Heart left ventricle (tissue), 16 donors: ENCODE results near the gene ZNF853. TPM values are rescaled to one million over a fixed set of nuclear protein-coding genes. Genes with fewer than 3 reads are reported as not detected.

Source experiments
- ATAC-seq, 4 donors: fragments of 200-7000 bp; cut with Tn5 transposase; one replicate each; pipeline ENCODE4 v1.9.1; 2020 to 2022; ENCODE audit warnings: moderate library complexity in 4 of 4, mild to moderate bottlenecking in 3 of 4, moderate number of reproducible peaks in 1 of 4
- DNase-seq, 5 donors: peaks; one replicate each; pipeline ENCODE4 v3.0.0-alpha.2; 2020
- H3K27ac ChIP-seq, 12 donors: fragments of 200-600 bp; sonication (generic) in 4 of 12; one replicate each; pipeline versions ENCODE4 v1.5.0 to v1.8.0; 2016 to 2022; ENCODE audit warnings: mild to moderate bottlenecking in 2 of 12
- H3K27me3 ChIP-seq, 9 donors: fragments of 200-600 bp; sonication (generic) in 2 of 9; one replicate each; pipeline versions ENCODE4 v1.5.1 to v1.8.0; 2016 to 2022; ENCODE audit warnings: mild to moderate bottlenecking in 3 of 9
- H3K36me3 ChIP-seq, 9 donors: fragments of 200-600 bp; sonication (generic) in 2 of 9; one replicate each; pipeline versions ENCODE4 v1.5.0 to v1.8.0; 2018 to 2022; ENCODE audit warnings: mild to moderate bottlenecking in 2 of 9
- H3K4me1 ChIP-seq, 12 donors: fragments of 200-600 bp; sonication (generic) in 4 of 12; one replicate each; pipeline versions ENCODE4 v1.5.0 to v1.8.0; 2016 to 2022; ENCODE audit warnings: mild to moderate bottlenecking in 3 of 12
- H3K4me3 ChIP-seq, 12 donors: fragments of 200-600 bp; sonication (generic) in 4 of 12; one replicate each; pipeline versions ENCODE4 v1.5.0 to v1.8.0; 2017 to 2022; ENCODE audit warnings: mild to moderate bottlenecking in 9 of 12, moderate library complexity in 4 of 12
- H3K9me3 ChIP-seq, 12 donors: fragments of 200-600 bp; sonication (generic) in 4 of 12; one replicate each; pipeline versions ENCODE4 v1.5.0 to v1.8.0; 2016 to 2022; ENCODE audit warnings: mild to moderate bottlenecking in 1 of 12
- POLR2A ChIP-seq, 2 donors: fragments of 450-650 bp; IDR thresholded peaks; one replicate each; pipeline ENCODE4 v1.6.1; 2017; ENCODE audit warnings: antibody characterized with exemption in 2 of 2, mild to moderate bottlenecking in 2 of 2, moderate library complexity in 2 of 2
- WGBS, 4 donors: extraction: QIAGEN DNeasy Blood & Tissue Kit in 2 of 4; methylation state at CpG; one replicate each; pipeline versions ENCODE4 v1.1.5 to v1.1.7; 2013 to 2018; 5-methylcytosine and 5-hydroxymethylcytosine counted together
- intact Hi-C, 10 donors: fragments of 100-400 bp; cut with DNase I; formaldehyde crosslinking; loops; one replicate each; pipeline versions ENCODE4 v1.11.1 to v1.14.2; 2022
- polyA plus RNA-seq, 2 donors: library from polyadenylated mRNA; stranded (reverse); fragments of 200-250 nt; gene quantifications; one replicate each; pipeline ENCODE4 v1.2.3, GENCODE V29; 2013
- total RNA-seq, 9 donors: library from RNA; depleted of rRNA in 2 of 9; stranded (reverse); fragments of >200 nt in 2 of 9; fragmentation: NEBNext Ultra II Directional in 3 of 9; extraction: Animal tissue kit (Norgen Biotek cat#: 25700) in 3 of 9; gene quantifications; one replicate each; pipeline versions ENCODE4 v1.1.0 to v1.2.4, GENCODE V29; 2016 to 2023
- TF ChIP-seq, protein P1 (sequence below), 12 donors: fragments of 200-600 bp; sonication (generic) in 4 of 12; IDR thresholded peaks; one replicate each; pipeline versions ENCODE4 v1.5.0 to v1.8.0; 2018 to 2022; ENCODE audit warnings: antibody characterized with exemption in 12 of 12, mild to moderate bottlenecking in 5 of 12
- donor health status: ischemic (EF 13 %, LVEDD 7.1; RV severe dilation, severe dysfunction).
- donor health status: healthy with polysubstance abuse.
- donor health status: DM: no; HTN: yes; CAD: no.
- donor health status: DM: no; HTN: no; CAD: no.
- donor health status: ischemic (EF 25% LVEDD 6.9; RV normal size, moderate dysfunction).
- donor health status: ischemic (EF 25% LVEDD 5.7; RV mildly dilated, moderate dysfunction).
- donor health status: healthy.
- donor health status: DM: yes; HTN: yes; CAD: no.
- donor health status: ischemic (EF 35%, LVEDD 5.7; RV mildly dilated, moderate dysfunction).
- donor health status: nonischemic (EF 11% LVEDD 7.7; RV severe dilation, severe dysfunction).
- donor health status: DM: yes; HTN: yes; CAD: no.
- donor health status: PGD.
- donor health status: ischemic (EF 29% LVEDD 5.4; RV normal size, mild dysfunction).
- donor health status: nonischemic (EF 23%, LVEDD 6.1; RV moderate dilation, normal function).

Gene ZNF853
- total and polyA plus RNA-seq, 11 donors = 3.1 to 27.8 (median 11.5) TPM

DNA sequence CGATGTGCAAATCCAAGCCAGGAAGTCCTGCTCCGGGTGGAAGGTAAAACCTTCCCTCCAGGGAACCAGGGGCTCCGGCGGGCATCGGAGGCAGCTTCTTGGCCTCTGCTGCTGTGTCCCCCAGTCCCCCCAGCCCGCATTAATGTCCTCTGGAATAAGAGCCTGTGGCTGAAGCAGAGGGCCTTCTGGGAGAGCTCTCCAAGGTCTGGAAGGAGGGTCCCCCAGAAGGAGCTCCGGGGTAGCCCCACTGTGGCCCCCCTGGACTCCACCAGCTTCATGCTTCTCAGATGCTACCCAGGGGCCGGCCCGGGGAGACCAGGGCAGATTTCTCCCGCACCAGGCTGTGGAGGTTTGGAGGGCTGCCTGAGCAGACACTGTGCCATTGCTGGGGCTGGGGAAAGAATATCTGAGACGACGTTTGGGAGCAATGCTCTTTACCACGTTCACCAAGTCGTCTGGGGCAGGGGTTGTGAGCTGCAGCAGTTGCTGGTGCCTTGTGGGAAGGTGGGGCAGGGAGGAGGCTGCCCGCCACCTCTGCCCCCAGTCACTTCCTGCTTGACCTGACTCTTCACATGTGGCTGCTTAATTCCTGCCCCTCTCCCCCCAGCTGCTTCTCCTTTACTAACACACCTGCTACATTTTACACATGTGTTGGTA is 8.3 kb downstream of the ZNF853 start:
- Histone ChIP-seq H3K27ac (peak overlapping the region in 1 of 12 donors; percentile 24), H3K4me3 (no peak overlapping the region), H3K36me3 (peaks cover 0 to 40% (median 17%) of the 10 kb centered on the region in 9 donors), H3K4me1 (peaks cover 0 to 6% (median 0%) of the 10 kb centered on the region in 12 donors), H3K9me3 (no peaks in the 10 kb centered on the region), H3K27me3 (no peaks in the 10 kb centered on the region)
- 80 to 89% (median 84%) methylated on average over 9 to 15 of the region's 15 CpGs for WGBS, 4 donors
- no peak for ATAC-seq
- no peak for TF ChIP-seq POLR2A (IDR thresholded peaks at IDR 0.05)
- TF ChIP-seq, protein P1, sequence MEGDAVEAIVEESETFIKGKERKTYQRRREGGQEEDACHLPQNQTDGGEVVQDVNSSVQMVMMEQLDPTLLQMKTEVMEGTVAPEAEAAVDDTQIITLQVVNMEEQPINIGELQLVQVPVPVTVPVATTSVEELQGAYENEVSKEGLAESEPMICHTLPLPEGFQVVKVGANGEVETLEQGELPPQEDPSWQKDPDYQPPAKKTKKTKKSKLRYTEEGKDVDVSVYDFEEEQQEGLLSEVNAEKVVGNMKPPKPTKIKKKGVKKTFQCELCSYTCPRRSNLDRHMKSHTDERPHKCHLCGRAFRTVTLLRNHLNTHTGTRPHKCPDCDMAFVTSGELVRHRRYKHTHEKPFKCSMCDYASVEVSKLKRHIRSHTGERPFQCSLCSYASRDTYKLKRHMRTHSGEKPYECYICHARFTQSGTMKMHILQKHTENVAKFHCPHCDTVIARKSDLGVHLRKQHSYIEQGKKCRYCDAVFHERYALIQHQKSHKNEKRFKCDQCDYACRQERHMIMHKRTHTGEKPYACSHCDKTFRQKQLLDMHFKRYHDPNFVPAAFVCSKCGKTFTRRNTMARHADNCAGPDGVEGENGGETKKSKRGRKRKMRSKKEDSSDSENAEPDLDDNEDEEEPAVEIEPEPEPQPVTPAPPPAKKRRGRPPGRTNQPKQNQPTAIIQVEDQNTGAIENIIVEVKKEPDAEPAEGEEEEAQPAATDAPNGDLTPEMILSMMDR (IDR thresholded peaks at IDR 0.05) = no peak
- DNase-seq = no peak
- intact Hi-C loops = no loop called here

DNA sequence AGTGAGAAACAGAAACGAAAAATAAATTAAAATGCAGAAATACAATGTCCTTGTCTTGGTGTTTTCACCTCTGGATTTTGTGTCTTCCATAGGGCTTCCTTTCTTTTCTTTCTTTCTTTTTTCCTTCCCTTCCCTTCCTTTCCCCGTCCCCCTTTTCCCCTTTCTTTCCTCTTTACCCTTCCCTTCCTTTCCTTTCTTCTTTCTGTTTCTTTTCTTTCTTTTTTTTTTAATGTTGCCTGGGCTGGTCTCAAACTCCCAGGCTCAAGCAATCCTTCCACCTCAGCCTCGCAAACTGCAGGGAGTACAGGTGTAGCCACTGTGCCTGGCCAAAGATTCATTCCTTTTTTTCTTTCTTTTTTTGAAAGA is 8.8 kb downstream of the ZNF853 start:
- Histone ChIP-seq H3K27me3 (no peaks in the 10 kb centered on the region), H3K36me3 (peaks cover 0 to 40% (median 17%) of the 10 kb centered on the region in 9 donors), H3K4me3 (no peak overlapping the region), H3K9me3 (no peaks in the 10 kb centered on the region), H3K4me1 (peaks cover 0 to 6% (median 0%) of the 10 kb centered on the region in 12 donors), H3K27ac (peak overlapping the region in 1 of 12 donors; percentile 24)
- intact Hi-C loops = no loop called here
- WGBS, 4 donors = 77 to 88% (median 83%) methylated on average over 3 of the region's 3 CpGs
- TF ChIP-seq, protein P1 (IDR thresholded peaks at IDR 0.05) = no peak
- TF ChIP-seq POLR2A (IDR thresholded peaks at IDR 0.05) = no peak
- ATAC-seq = no peak
- no peak for DNase-seq

DNA sequence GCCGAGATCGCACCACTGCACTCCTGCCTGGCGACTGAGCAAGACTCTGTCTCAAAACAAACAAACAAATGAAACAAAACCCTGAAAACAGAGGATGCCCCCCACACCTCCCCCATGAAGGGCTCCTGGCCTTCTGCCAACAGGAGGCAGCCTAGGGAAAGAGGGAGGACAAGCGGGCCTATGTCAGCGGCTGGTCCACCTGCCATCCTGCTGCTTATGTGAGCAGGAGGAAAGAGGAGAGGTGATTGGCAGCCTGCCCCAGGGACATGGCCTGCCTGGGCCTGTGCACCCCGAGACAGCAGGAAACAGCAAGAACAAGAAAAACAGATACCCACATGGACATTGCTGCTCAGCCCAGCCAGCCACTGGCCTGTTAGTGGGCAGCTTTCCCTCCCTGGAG is 12.6 kb downstream of the ZNF853 start:
- Histone ChIP-seq H3K27ac (no peak overlapping the region), H3K4me3 (no peak overlapping the region), H3K9me3 (no peaks in the 10 kb centered on the region), H3K36me3 (peaks cover 0 to 14% (median 5%) of the 10 kb centered on the region in 9 donors), H3K27me3 (no peaks in the 10 kb centered on the region), H3K4me1 (peaks cover 0 to 6% (median 0%) of the 10 kb centered on the region in 12 donors)
- ATAC-seq (no peak), DNase-seq (no peak)
- intact Hi-C loops = no loop called here
- TF ChIP-seq, protein P1 (IDR thresholded peaks at IDR 0.05) = no peak
- TF ChIP-seq POLR2A (IDR thresholded peaks at IDR 0.05) = no peak
- 84 to 90% (median 86%) methylated on average over 6 of the region's 6 CpGs for WGBS, 4 donors

- Histone ChIP-seq H3K9me3 (no peaks in the 10 kb centered on the region), H3K4me3 (no peak overlapping the region), H3K36me3 (no peaks in the 10 kb centered on the region), H3K4me1 (no peaks in the 10 kb centered on the region), H3K27ac (no peak overlapping the region), H3K27me3 (no peaks in the 10 kb centered on the region)
- intact Hi-C loops = no loop called here
- DNase-seq (no peak), ATAC-seq (no peak)
- WGBS, 4 donors = 74 to 75% (median 74%) methylated on average over 11 of the region's 11 CpGs
- no peak for TF ChIP-seq POLR2A (IDR thresholded peaks at IDR 0.05)
- TF ChIP-seq, protein P1 (IDR thresholded peaks at IDR 0.05) = no peak
Observed at GRCh38 chr7:6630007-6630849, 14.8 kb downstream of the ZNF853 start.
